KBM-7 (cell line): Measurements from ENCODE around the gene CASR.

Experiments used
- DNase-seq: peaks from one replicate; pipeline ENCODE4 v3.0.0-alpha.2; 2015
- in situ Hi-C: fragments of 300-500 bp; cut with MboI; formaldehyde crosslinking; loops from 2 replicates; pipeline ENCODE4 v1.14.3; 2020; ENCODE audit warnings: low sequenced_read_pairs, low pct_unique_long_range_greater_than_20kb, mixed read lengths

The CASR gene

GRCh38 chr3:122295266-122296062 is 112.0 kb downstream of the CASR start:
- peak; percentile 34 for DNase-seq
- in situ Hi-C loops = no loop called here

- in situ Hi-C loops = no loop called here
- DNase-seq = no peak
Observed at GRCh38 chr3:122298239-122298638, 114.8 kb downstream of the CASR start.

GRCh38 chr3:122299215-122299614 is 115.7 kb downstream of the CASR start:
- in situ Hi-C loops = no loop called here
- no peak for DNase-seq

- in situ Hi-C loops = no loop called here
- peak; percentile 72 for DNase-seq
Observed at GRCh38 chr3:122299872-122300460, 116.5 kb downstream of the CASR start.

- peak; percentile 15 for DNase-seq
- in situ Hi-C loops = no loop called here
Observed at GRCh38 chr3:122301063-122301462, 117.6 kb downstream of the CASR start.

GRCh38 chr3:122305818-122306621 is 122.6 kb downstream of the CASR start:
- in situ Hi-C loops = no loop called here
- peak; percentile 23 for DNase-seq

- DNase-seq = no peak
- in situ Hi-C loops = no loop called here
Observed at GRCh38 chr3:122306622-122306953, 123.1 kb downstream of the CASR start.

- no peak for DNase-seq
- in situ Hi-C loops = no loop called here
Observed at GRCh38 chr3:122307094-122307687, 123.7 kb downstream of the CASR start.

- in situ Hi-C loops = no loop called here
- DNase-seq = no peak
Observed at GRCh38 chr3:122307976-122308375, 124.5 kb downstream of the CASR start.

- no peak for DNase-seq
- in situ Hi-C loops = no loop called here
Observed at GRCh38 chr3:122310361-122310760, 126.9 kb downstream of the CASR start.

- in situ Hi-C loops = no loop called here
Observed at GRCh38 chr3:122312826-122313225, 129.4 kb downstream of the CASR start.

GRCh38 chr3:122313281-122313680 is 129.8 kb downstream of the CASR start:
- DNase-seq = no peak

More at GRCh38 chr3:122312826-122313225, 129.4 kb downstream of the CASR start:
- peak; percentile 39 for DNase-seq

GRCh38 chr3:122314228-122314876 is 130.9 kb downstream of the CASR start:
- DNase-seq = no peak
- in situ Hi-C loops = no loop called here

More at GRCh38 chr3:122313281-122313680, 129.8 kb downstream of the CASR start:
- in situ Hi-C loops = no loop called here

- in situ Hi-C loops = no loop called here
- no peak for DNase-seq
Observed at GRCh38 chr3:122315619-122316018, 132.2 kb downstream of the CASR start.

- no peak for DNase-seq
- in situ Hi-C loops = no loop called here
Observed at GRCh38 chr3:122316368-122316767, 132.9 kb downstream of the CASR start.

- no peak for DNase-seq
- in situ Hi-C loops = no loop called here
Observed at GRCh38 chr3:122318620-122319019, 135.2 kb downstream of the CASR start.

- in situ Hi-C loops = no loop called here
Observed at GRCh38 chr3:122322095-122323075, 138.9 kb downstream of the CASR start.

GRCh38 chr3:122324871-122325323 is 141.4 kb downstream of the CASR start, which contains the start of gene CSTA:
Gene CSTA, plus strand, starts transcription at chr3:122325248. Its CDS starts 45 bp downstream, at chr3:122325293.
- DNase-seq = no peak
- in situ Hi-C loops = no loop called here

More at GRCh38 chr3:122322095-122323075, 138.9 kb downstream of the CASR start:
- DNase-seq = no peak
